Stomach smooth muscle (tissue), 2 donors: Measurements from ENCODE around the gene KRT6B.

Experiments used
- H3K27ac ChIP-seq: one replicate; pipeline ENCODE4 v1.7.0; 2013; ENCODE audit warnings: mild to moderate bottlenecking, low read length, inconsistent platforms
- H3K27me3 ChIP-seq, 2 donors: one replicate each; pipeline ENCODE4 v1.7.0; 2013; ENCODE audit warnings: low read length in 2 of 2; ENCODE audit not compliant: insufficient read depth in 2 of 2, control insufficient read depth in 1 of 2
- H3K36me3 ChIP-seq, 2 donors: one replicate each; pipeline ENCODE4 v1.7.0; 2013; ENCODE audit warnings: low read length in 2 of 2; ENCODE audit not compliant: control insufficient read depth in 2 of 2, insufficient read depth in 2 of 2
- H3K4me1 ChIP-seq: one replicate; pipeline ENCODE4 v1.7.0; 2013; ENCODE audit warnings: low read length; ENCODE audit not compliant: control insufficient read depth, insufficient read depth
- H3K4me3 ChIP-seq, 2 donors: one replicate each; pipeline ENCODE4 v1.7.0; 2013; ENCODE audit warnings: low read length in 2 of 2
- H3K9ac ChIP-seq, 2 donors: one replicate each; pipeline ENCODE4 v1.7.0; 2013; ENCODE audit warnings: low read length in 2 of 2, mild to moderate bottlenecking in 1 of 2
- H3K9me3 ChIP-seq, 2 donors: one replicate each; pipeline ENCODE4 v1.7.0; 2013; ENCODE audit warnings: low read length in 2 of 2; ENCODE audit not compliant: control insufficient read depth in 2 of 2
- donor health status: healthy.
- donor health status: Pancreatic carcinoma.

Gene KRT6B

DNA sequence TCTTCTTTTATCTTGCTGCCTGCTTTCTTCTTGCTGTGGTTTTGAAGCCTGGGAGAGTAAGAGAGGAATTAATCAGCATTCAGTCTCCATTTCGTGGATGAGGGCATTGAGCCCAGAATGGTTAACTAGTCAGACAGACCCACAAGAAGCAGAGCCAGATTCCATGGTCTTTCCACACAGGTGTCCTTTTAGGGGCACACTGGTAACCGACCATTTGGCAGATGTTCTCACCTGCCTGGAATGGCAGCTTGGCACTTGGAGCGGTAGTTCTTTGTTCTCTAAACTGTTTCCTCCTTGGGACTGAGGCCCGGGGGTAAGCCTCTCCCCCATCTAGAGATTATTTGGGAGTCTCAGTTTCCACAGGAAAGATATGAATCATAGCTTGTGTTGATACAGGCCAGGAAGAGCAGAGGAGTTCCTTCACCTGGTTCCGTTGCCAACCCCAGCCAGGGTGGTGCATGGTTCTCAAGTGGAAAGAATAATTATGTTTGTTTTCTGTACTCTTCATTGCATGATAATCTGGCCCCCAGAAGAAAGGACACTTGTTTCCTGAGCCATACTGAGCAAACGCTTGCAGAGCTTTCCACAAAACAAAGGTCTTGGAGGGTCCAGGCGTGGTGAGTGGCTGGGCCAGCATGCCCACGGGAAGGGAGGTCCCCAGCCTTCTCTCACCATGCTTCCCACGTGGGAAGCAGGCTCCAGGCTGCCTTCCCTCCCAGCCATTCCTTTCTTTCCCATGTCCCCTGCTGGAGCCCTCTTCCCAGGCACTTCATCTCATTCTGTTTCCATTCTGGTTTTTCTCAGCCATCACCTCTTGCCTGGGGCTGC is 15.7 kb downstream of the KRT6B start:
- Histone ChIP-seq H3K36me3 (no peaks in the 10 kb centered on the region), H3K9me3 (no peaks in the 10 kb centered on the region), H3K4me1 (peaks cover 4% of the 10 kb centered on the region), H3K4me3 (no peak overlapping the region), H3K9ac (no peak overlapping the region), H3K27me3 (peaks cover 0 to 3% of the 10 kb centered on the region in 2 donors), H3K27ac (no peak overlapping the region)

DNA sequence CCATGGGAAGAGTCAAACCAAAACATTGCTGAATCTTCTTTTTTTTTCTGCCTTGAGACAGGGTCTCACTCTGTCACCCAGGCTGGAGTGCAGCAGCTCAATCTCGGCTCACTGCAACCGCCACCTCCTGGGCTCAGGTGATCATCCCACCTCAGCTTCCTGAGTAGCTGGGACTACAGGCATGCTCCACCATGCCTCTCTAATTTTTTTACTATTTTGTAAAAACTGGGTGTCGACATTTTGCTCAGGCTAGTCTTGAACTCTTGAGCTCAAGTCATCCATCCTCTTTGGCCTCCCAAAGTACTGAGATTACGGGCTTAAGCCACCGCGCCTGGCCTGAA is 16.3 kb downstream of the KRT6B start:
- Histone ChIP-seq H3K36me3 (no peaks in the 10 kb centered on the region), H3K27ac (no peak overlapping the region), H3K4me1 (peaks cover 4% of the 10 kb centered on the region), H3K4me3 (no peak overlapping the region), H3K27me3 (peaks cover 0 to 3% of the 10 kb centered on the region in 2 donors), H3K9me3 (no peaks in the 10 kb centered on the region), H3K9ac (no peak overlapping the region)

DNA sequence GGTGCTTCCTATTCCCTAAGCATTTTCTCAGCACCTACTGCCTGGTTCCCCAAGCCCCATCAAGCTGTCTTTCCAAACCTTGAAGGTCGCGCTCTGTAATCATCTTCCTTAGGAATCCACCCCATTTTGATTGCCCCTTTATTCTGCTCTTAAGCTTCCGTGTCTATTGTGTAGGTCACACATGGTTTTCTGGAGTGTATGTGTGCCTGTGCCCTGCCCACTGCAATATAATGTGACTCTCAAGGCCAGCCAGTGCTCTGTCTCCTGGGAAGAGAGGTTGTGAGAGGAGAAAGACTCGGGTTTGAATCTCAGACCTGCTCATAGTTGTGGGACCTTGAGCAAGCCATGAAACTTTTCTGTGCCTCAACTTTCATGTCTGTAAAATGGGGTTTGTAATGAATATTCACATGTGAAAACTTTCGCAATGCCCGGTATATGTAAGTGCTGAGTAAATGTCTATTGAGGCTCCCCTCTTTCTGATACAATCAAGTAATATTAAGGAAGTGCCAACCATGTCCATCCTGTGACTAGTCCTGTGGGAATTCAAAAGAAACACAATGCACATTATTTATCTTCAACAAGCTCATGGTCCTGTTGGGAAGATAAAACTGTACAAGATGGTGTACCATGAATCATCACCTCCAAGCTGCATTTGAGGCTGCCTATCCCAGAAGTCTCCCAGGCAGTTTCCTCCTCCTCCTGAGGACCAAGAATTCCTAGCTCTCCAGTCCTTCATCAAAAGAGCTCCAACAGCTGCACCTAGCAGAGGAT is 17.0 kb downstream of the KRT6B start:
- H3K4me1 ChIP-seq: peaks cover 4% of the 10 kb centered on the region
- H3K36me3 ChIP-seq: no peaks in the 10 kb centered on the region
- H3K9me3 ChIP-seq: no peaks in the 10 kb centered on the region
- H3K27ac ChIP-seq: no peak overlapping the region
- H3K9ac ChIP-seq: no peak overlapping the region
- H3K27me3 ChIP-seq: peaks cover 0 to 5% of the 10 kb centered on the region in 2 donors
- H3K4me3 ChIP-seq: no peak overlapping the region

DNA sequence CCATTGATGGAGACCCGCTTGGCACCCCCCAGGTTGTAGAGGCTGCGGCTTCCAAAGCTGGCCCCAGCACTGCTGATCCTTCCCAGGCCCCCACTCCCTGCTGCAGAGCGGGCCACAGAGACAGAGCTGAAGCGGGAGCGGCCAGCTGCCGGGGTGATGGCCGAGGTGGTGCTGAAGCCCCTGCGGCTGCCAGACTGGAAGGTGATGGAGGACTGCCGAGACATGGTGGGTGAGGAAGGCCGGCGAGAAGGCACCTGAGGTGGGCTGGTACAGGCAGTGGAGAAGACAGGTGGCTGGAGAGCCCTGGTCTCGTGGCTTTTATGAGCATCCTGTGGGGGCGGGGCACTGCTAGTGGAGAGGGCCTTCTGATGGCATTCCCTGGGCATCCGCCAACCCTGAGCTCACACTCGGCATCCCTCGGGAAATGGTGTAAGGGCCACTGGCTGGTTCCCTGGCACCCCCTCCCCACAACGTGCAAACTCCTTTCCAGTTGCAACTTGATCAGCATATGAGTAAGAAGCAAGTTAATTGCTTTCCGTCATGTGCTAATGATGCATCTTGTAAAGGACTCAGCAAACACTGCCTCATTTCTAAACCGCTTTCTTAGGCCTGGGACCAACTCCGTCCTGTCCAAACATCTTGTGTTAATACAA is 17.7 kb downstream of the KRT6B start, which contains the start of gene KRT75:
TSS of gene KRT75 (minus strand) at position 291 of the 653 bp plus-strand sequence. CDS start at position 224, 67 bp downstream.
- H3K27ac ChIP-seq: no peak within 1 kb of the TSS
- no peak within 1 kb of the TSS for H3K9ac ChIP-seq
- no peak within 1 kb of the TSS for H3K4me3 ChIP-seq

DNA sequence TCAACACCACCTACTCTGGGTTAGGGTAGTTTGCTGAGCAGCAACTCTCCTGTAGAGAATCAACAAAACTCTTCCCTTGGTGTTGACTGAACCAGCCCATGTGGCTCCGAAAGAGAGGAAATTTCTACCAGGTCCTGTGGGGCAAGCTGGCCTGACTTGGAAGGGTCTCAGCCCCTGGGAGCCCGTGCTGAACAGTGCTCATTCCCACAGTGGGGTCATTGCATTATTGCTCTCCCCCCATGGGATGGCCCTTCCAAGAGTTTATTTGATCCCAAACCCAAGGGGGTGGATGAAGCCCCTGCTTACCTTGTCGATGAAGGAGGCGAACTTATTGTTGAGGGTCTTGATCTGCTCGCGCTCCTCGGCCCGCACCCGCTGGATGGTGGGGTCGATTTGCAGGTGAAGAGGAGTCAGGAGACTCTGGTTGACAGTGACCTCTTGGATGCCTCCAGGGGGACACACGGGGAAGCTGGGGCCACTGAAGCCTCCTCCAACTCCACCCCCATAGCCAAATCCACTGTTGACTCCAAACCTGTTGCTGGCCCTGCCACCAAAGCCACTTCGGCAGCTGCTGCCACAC is 18.4 kb downstream of the KRT6B start:
- Histone ChIP-seq H3K36me3 (no peaks in the 10 kb centered on the region), H3K9me3 (no peaks in the 10 kb centered on the region), H3K4me1 (peaks cover 4% of the 10 kb centered on the region), H3K9ac (no peak overlapping the region), H3K27ac (no peak overlapping the region), H3K4me3 (no peak overlapping the region), H3K27me3 (peaks cover 0 to 10% of the 10 kb centered on the region in 2 donors)

More for the DNA sequence above, 17.7 kb downstream of the KRT6B start, which contains the start of gene KRT75:
- H3K27me3 ChIP-seq: peaks cover 0 to 8% of the 10 kb centered on the region in 2 donors
- H3K4me1 ChIP-seq: peaks cover 4% of the 10 kb centered on the region
- H3K9me3 ChIP-seq: no peaks in the 10 kb centered on the region
- no peaks in the 10 kb centered on the region for H3K36me3 ChIP-seq

DNA sequence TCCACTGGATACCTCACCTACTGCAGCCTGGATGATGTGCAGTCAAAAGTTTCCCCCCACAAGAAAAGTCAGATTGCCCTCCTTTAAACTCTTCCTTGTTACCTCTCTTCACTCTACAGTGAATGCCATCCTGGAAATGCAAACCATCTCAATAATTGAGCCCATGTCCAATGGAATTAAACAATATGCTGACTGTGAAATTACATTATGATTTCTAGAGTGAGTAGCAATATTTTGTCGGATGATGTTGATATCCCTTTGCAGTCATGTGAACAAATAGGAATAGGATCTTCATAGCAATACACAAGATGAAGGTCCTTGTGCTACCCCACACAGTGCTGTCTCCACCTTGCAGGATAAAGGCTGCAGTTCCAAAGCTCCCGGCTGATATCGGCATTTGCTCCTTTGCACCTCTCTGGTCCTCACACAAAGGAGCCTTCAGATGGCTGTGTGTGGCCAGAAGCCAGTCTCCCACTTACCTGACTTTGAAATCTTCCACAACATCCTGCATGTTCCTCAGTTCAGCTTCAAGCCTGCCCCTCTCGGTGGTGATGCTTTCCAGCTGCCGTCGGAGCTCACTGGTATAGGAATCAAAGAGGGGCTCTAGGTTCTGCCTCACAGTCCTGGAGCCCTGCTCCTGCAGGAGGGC is 19.3 kb downstream of the KRT6B start:
- H3K36me3 ChIP-seq: no peaks in the 10 kb centered on the region
- H3K9ac ChIP-seq: no peak overlapping the region
- peaks cover 4% of the 10 kb centered on the region for H3K4me1 ChIP-seq
- H3K4me3 ChIP-seq: no peak overlapping the region
- H3K27ac ChIP-seq: no peak overlapping the region
- no peaks in the 10 kb centered on the region for H3K9me3 ChIP-seq
- peaks cover 0 to 10% of the 10 kb centered on the region in 2 donors for H3K27me3 ChIP-seq

DNA sequence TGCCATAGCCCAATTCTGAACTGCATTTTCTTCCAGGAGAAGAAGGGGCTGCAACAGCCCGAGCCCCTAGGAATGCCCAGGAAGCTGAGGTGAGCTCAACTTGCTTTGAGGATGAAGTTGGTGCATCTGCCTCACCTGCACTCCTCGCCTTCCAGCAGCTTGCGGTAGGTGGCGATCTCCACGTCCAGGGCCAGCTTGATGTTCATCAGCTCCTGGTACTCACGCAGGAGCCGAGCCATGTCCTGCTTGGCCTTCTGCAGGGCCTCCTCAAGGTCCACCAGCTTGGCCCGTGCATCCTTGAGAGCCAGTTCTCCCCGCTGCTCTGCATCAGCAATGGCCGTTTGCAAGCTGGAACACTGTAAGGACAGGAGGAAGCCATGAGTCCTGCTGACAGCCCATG is 23.8 kb downstream of the KRT6B start:
- Histone ChIP-seq H3K27ac (no peak overlapping the region), H3K4me3 (no peak overlapping the region), H3K9me3 (no peaks in the 10 kb centered on the region), H3K4me1 (peaks cover 18% of the 10 kb centered on the region), H3K9ac (no peak overlapping the region), H3K27me3 (peaks cover 0 to 7% of the 10 kb centered on the region in 2 donors), H3K36me3 (no peaks in the 10 kb centered on the region)

DNA sequence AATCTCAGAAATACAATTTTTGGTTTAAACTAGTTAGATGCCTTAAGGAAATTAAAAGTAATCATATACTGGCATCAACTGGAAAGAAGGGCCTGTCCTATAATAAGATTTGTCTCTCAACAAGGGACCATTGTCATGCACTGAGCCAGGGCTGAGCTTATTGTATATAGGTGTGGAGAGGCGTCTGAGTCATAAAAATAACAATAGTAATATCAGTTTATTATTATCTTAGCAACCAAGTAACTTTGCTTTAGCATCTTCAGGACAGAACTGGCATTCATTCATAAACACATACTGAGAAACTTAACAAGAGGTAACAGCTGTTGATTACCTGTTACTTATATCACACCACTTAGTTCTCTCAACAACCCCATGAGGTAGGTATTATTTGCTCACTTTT is 24.9 kb downstream of the KRT6B start:
- Histone ChIP-seq H3K4me3 (no peak overlapping the region), H3K36me3 (no peaks in the 10 kb centered on the region), H3K27me3 (peaks cover 0 to 7% of the 10 kb centered on the region in 2 donors), H3K9me3 (no peaks in the 10 kb centered on the region), H3K9ac (no peak overlapping the region), H3K4me1 (peaks cover 23% of the 10 kb centered on the region), H3K27ac (no peak overlapping the region)

DNA sequence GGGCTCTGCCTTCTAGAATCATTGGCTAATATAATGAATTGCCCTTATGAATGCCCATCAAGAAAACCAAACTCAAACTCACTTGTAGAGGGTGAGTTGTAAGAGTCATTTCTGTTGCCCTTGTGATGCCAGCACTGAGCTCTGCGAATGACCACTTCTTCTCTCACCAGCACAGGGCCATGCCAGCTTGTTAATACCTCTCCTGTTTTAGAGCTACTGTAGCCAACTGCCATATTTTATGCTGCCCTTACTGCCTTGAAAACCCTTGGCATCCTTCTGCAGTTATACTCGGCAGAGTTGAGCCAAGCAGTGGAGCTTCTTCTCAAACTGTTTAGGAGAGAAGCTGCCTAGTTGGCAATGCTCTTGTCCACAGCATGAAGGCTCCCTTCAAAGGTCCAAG is 25.9 kb downstream of the KRT6B start:
- Histone ChIP-seq H3K4me3 (no peak overlapping the region), H3K36me3 (no peaks in the 10 kb centered on the region), H3K4me1 (peaks cover 23% of the 10 kb centered on the region), H3K9me3 (no peaks in the 10 kb centered on the region), H3K27ac (no peak overlapping the region), H3K27me3 (peaks cover 0 to 7% of the 10 kb centered on the region in 2 donors), H3K9ac (no peak overlapping the region)

DNA sequence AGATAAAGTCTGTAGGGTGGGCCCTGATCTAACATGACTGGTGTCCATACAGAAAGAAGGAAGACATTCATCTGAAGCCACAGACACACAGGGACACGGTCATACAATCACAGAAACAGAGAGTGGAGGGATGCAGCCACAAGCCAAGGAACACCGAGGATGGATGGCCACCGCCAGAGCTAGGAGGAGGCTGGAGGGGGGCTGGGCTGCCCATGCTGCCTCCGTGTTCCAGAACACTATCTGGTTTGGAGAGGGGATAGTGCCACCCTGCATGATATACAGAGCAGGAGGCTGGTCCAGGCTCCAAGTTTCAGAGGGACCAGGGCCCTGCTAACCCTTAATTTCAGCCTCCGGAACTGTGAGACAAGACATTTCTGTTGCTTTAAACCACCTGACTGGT is 26.5 kb downstream of the KRT6B start:
- H3K9me3 ChIP-seq: no peaks in the 10 kb centered on the region
- peaks cover 0 to 5% of the 10 kb centered on the region in 2 donors for H3K27me3 ChIP-seq
- peaks cover 23% of the 10 kb centered on the region for H3K4me1 ChIP-seq
- no peaks in the 10 kb centered on the region for H3K36me3 ChIP-seq
- H3K4me3 ChIP-seq: no peak overlapping the region
- H3K9ac ChIP-seq: no peak overlapping the region
- no peak overlapping the region for H3K27ac ChIP-seq
